ENCODE results near the gene ALG9. TPM values are rescaled to one million over a fixed set of nuclear protein-coding genes. Genes with fewer than 3 reads are reported as not detected.

Gene ALG9
- polyA plus RNA-seq, 1 donor (not counting 4 experiments of a cell fraction or from before 2014, with no cell fraction given) = 27.2 TPM

DNA sequence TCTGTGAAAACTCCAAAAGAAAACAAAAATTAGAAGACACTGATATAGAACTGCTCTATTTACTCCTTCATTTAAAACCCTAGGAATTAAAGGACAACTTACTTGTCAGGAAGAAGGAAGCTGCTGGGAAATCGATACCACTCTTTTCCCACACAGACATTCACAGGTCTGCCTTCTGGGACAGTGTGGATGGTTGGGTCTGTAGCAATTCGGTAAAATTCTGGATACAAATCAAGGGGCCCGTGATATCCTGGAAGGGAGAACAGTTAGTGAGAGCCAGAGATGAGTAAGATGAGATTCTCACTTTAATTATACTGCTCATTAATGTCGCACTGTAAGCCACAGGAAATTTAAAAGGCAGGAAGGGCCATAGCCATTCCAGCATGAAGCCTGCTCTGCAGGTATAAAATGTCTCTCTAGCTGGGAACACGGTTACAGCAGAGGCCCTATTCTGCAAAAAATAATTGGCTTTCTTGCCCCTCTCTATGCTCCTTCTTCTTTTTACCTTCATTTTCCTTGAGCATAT, 34.0 kb downstream of the ALG9 start:
- H3K9ac ChIP-seq (ENCODE audit: control insufficient read depth, extremely low read depth, insufficient read depth, low read length) = no peak overlapping the region
- no peak overlapping the region for H2AFZ ChIP-seq (ENCODE audit: control insufficient read depth, low read length)
- peaks cover 8 to 10% of the 10 kb centered on the region in 2 experiments for H3K36me3 ChIP-seq (ENCODE audit: control insufficient read depth in 2 of 2, extremely low read depth in 1 of 2, insufficient read depth in 2 of 2, low read length in 2 of 2)
- no peak overlapping the region for H3K4me3 ChIP-seq (ENCODE audit: control insufficient read depth in 2 of 3, extremely low read depth in 1 of 3, insufficient read depth in 2 of 3, low read depth in 1 of 3, low read length in 3 of 3)
- no peaks in the 10 kb centered on the region for H3K79me2 ChIP-seq (ENCODE audit: control insufficient read depth, insufficient read depth, low read length)
- no peaks in the 10 kb centered on the region for H3K27me3 ChIP-seq (ENCODE audit: control insufficient read depth, extremely low read depth, insufficient read depth, low read length)
- no peak overlapping the region for H3K4me2 ChIP-seq (ENCODE audit: control insufficient read depth, extremely low read depth, insufficient read depth, low read depth, low read length)
- H3K4me1 ChIP-seq (ENCODE audit: control insufficient read depth, extremely low read depth, insufficient read depth, low read length) = no peaks in the 10 kb centered on the region
- H3K27ac ChIP-seq (ENCODE audit: control insufficient read depth, insufficient read depth, low read length) = no peak overlapping the region
- no peaks in the 10 kb centered on the region for H3K9me1 ChIP-seq (ENCODE audit: control insufficient read depth, extremely low read depth, insufficient read depth, low read length)
- DNase-seq (ENCODE audit: low read depth, low spot score) (no peak), FAIRE-seq (no peak)
- no peaks in the 10 kb centered on the region for H4K20me1 ChIP-seq (ENCODE audit: control insufficient read depth, extremely low read depth, insufficient read depth, low read length)
- dilution Hi-C loops (cut with MboI; ENCODE audit: extremely low pct_ligation_motif_present, low sequenced_read_pairs) = no loop called here
- TF ChIP-seq EZH2 (IDR thresholded peaks at IDR 0.05; ENCODE audit: low read length) = no peak
- H3K9me3 ChIP-seq (ENCODE audit: control insufficient read depth, low read depth, low read length) = no peaks in the 10 kb centered on the region

DNA sequence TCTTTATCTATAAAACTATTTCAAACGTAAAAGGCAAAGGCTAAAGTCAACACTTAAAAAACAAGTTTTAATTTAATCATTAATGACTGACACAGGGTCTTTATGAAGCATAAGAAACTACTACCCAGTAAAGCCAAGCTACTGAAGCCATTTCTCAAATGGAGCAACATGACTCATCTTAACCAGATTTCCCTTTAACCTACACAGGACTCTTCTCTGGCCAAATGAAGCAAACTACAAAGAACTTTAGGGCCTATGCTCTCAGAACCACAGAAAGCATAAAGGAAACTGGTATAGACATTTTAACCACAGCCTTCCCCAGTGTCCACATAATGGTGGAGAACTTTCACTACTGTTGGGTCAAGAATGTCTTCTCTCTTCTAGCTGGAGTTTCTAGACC, 34.7 kb downstream of the ALG9 start:
- Histone ChIP-seq H3K4me3 (ENCODE audit: control insufficient read depth in 2 of 3, extremely low read depth in 1 of 3, insufficient read depth in 2 of 3, low read depth in 1 of 3, low read length in 3 of 3) (no peak overlapping the region), H3K9ac (ENCODE audit: control insufficient read depth, extremely low read depth, insufficient read depth, low read length) (no peak overlapping the region), H3K4me1 (ENCODE audit: control insufficient read depth, extremely low read depth, insufficient read depth, low read length) (no peaks in the 10 kb centered on the region), H3K9me3 (ENCODE audit: control insufficient read depth, low read depth, low read length) (no peaks in the 10 kb centered on the region), H3K36me3 (ENCODE audit: control insufficient read depth in 2 of 2, extremely low read depth in 1 of 2, insufficient read depth in 2 of 2, low read length in 2 of 2) (peaks cover 8 to 10% of the 10 kb centered on the region in 2 experiments), H3K27ac (ENCODE audit: control insufficient read depth, insufficient read depth, low read length) (no peak overlapping the region), H3K27me3 (ENCODE audit: control insufficient read depth, extremely low read depth, insufficient read depth, low read length) (no peaks in the 10 kb centered on the region), H4K20me1 (ENCODE audit: control insufficient read depth, extremely low read depth, insufficient read depth, low read length) (no peaks in the 10 kb centered on the region), H3K79me2 (ENCODE audit: control insufficient read depth, insufficient read depth, low read length) (no peaks in the 10 kb centered on the region), H2AFZ (ENCODE audit: control insufficient read depth, low read length) (no peak overlapping the region), H3K4me2 (ENCODE audit: control insufficient read depth, extremely low read depth, insufficient read depth, low read depth, low read length) (no peak overlapping the region), H3K9me1 (ENCODE audit: control insufficient read depth, extremely low read depth, insufficient read depth, low read length) (no peaks in the 10 kb centered on the region)
- no peak for TF ChIP-seq EZH2 (IDR thresholded peaks at IDR 0.05; ENCODE audit: low read length)
- TF ChIP-seq, protein P1, sequence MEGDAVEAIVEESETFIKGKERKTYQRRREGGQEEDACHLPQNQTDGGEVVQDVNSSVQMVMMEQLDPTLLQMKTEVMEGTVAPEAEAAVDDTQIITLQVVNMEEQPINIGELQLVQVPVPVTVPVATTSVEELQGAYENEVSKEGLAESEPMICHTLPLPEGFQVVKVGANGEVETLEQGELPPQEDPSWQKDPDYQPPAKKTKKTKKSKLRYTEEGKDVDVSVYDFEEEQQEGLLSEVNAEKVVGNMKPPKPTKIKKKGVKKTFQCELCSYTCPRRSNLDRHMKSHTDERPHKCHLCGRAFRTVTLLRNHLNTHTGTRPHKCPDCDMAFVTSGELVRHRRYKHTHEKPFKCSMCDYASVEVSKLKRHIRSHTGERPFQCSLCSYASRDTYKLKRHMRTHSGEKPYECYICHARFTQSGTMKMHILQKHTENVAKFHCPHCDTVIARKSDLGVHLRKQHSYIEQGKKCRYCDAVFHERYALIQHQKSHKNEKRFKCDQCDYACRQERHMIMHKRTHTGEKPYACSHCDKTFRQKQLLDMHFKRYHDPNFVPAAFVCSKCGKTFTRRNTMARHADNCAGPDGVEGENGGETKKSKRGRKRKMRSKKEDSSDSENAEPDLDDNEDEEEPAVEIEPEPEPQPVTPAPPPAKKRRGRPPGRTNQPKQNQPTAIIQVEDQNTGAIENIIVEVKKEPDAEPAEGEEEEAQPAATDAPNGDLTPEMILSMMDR (optimal IDR thresholded peaks at IDR 0.05 in 1 of 3, IDR thresholded peaks at IDR 0.05 in 1 of 3, conservative IDR thresholded peaks at IDR 0.05 in 1 of 3; ENCODE audit: extremely low read depth in 1 of 3, insufficient read depth in 2 of 3, low read length in 3 of 3) = no peak
- dilution Hi-C loops (cut with MboI; ENCODE audit: extremely low pct_ligation_motif_present, low sequenced_read_pairs) = no loop called here
- DNase-seq (ENCODE audit: low read depth, low spot score) (no peak), FAIRE-seq (no peak)

DNA sequence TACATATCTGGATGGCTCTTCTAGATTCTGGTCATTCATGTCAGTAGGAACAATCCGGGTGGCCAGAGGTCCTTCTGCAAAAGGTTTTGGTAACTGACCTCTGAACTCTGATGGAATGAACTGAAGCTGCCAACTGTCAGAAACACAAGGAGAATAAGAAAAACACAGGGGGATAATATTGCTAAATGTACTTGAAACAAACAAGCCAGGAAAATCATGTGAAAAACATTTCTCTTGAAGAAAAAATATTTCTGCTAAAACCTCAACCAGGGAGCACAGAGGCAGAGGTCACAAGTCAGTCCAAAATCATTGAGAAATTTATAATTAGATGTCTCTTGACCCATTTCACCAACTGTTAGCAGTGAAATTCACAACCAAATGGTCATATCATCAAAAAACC, 35.2 kb downstream of the ALG9 start:
- Histone ChIP-seq H3K4me3 (ENCODE audit: control insufficient read depth in 2 of 3, extremely low read depth in 1 of 3, insufficient read depth in 2 of 3, low read depth in 1 of 3, low read length in 3 of 3) (no peak overlapping the region), H3K9ac (ENCODE audit: control insufficient read depth, extremely low read depth, insufficient read depth, low read length) (no peak overlapping the region), H3K9me3 (ENCODE audit: control insufficient read depth, low read depth, low read length) (no peaks in the 10 kb centered on the region), H3K4me2 (ENCODE audit: control insufficient read depth, extremely low read depth, insufficient read depth, low read depth, low read length) (no peak overlapping the region), H3K79me2 (ENCODE audit: control insufficient read depth, insufficient read depth, low read length) (no peaks in the 10 kb centered on the region), H2AFZ (ENCODE audit: control insufficient read depth, low read length) (no peak overlapping the region), H3K27ac (ENCODE audit: control insufficient read depth, insufficient read depth, low read length) (no peak overlapping the region), H3K9me1 (ENCODE audit: control insufficient read depth, extremely low read depth, insufficient read depth, low read length) (no peaks in the 10 kb centered on the region), H3K36me3 (ENCODE audit: control insufficient read depth in 2 of 2, extremely low read depth in 1 of 2, insufficient read depth in 2 of 2, low read length in 2 of 2) (peaks cover 8 to 10% of the 10 kb centered on the region in 2 experiments), H4K20me1 (ENCODE audit: control insufficient read depth, extremely low read depth, insufficient read depth, low read length) (no peaks in the 10 kb centered on the region), H3K27me3 (ENCODE audit: control insufficient read depth, extremely low read depth, insufficient read depth, low read length) (no peaks in the 10 kb centered on the region), H3K4me1 (ENCODE audit: control insufficient read depth, extremely low read depth, insufficient read depth, low read length) (no peaks in the 10 kb centered on the region)
- dilution Hi-C loops (cut with MboI; ENCODE audit: extremely low pct_ligation_motif_present, low sequenced_read_pairs) = no loop called here
- DNase-seq (ENCODE audit: low read depth, low spot score) (no peak), FAIRE-seq (no peak)
- TF ChIP-seq, protein P1 (optimal IDR thresholded peaks at IDR 0.05 in 1 of 3, IDR thresholded peaks at IDR 0.05 in 1 of 3, conservative IDR thresholded peaks at IDR 0.05 in 1 of 3; ENCODE audit: extremely low read depth in 1 of 3, insufficient read depth in 2 of 3, low read length in 3 of 3) = no peak
- no peak for TF ChIP-seq EZH2 (IDR thresholded peaks at IDR 0.05; ENCODE audit: low read length)
